Measurements from ENCODE around the gene RPAP2. TPM values are rescaled to one million over a fixed set of nuclear protein-coding genes. Genes with fewer than 3 reads are reported as not detected.

RPAP2 gene
- total RNA-seq, 2 experiments from 2014 or later = 23.4 to 26.5 TPM

- ATAC-seq (ENCODE audit: poor library complexity) = no peak
- Histone ChIP-seq H3K27me3 (ENCODE audit: control insufficient read depth in 1 of 2, insufficient read depth in 2 of 2, low read length in 2 of 2) (no peaks in the 10 kb centered on the region), H3K4me1 (ENCODE audit: insufficient read depth, low read length) (no peaks in the 10 kb centered on the region), H3K27ac (ENCODE audit: low read depth in 1 of 2, low read length in 2 of 2) (no peak overlapping the region), H3K9me3 (ENCODE audit: control insufficient read depth in 1 of 2, insufficient read depth in 1 of 2, low read length in 2 of 2) (peaks cover 1 to 4% of the 10 kb centered on the region in 2 experiments), H3K4me3 (ENCODE audit: low read length) (no peak overlapping the region), H3K36me3 (ENCODE audit: insufficient read depth, low read length) (peaks cover 19% of the 10 kb centered on the region)
- no peak for TF ChIP-seq CTCF (IDR thresholded peaks at IDR 0.05)
- Mint-ChIP-seq H3K9me3 (no peaks in the 10 kb centered on the region), H3K4me1 (ENCODE audit: low read depth) (peaks cover 17% of the 10 kb centered on the region), H3K27me3 (no peaks in the 10 kb centered on the region), H3K27ac (no peak overlapping the region), H3K4me3 (no peak overlapping the region), H3K36me3 (ENCODE audit: low read depth) (peaks cover 62% of the 10 kb centered on the region)
- ChIA-PET CTCF (no interaction called here), POLR2A (no interaction called here)
- DNase-seq = no peak
- intact Hi-C loops (cut with DNase I, micrococcal nuclease) = no loop called here
Measured at GRCh38 chr1:92333668-92334067, 34.8 kb downstream of the RPAP2 start.

GRCh38 chr1:92340154-92340553 is 41.3 kb downstream of the RPAP2 start:
- intact Hi-C loops (cut with DNase I, micrococcal nuclease) = no loop called here
- H3K9me3 ChIP-seq (ENCODE audit: control insufficient read depth in 1 of 2, insufficient read depth in 1 of 2, low read length in 2 of 2) = no peaks in the 10 kb centered on the region
- no peaks in the 10 kb centered on the region for H3K27me3 ChIP-seq (ENCODE audit: control insufficient read depth in 1 of 2, insufficient read depth in 2 of 2, low read length in 2 of 2)
- Mint-ChIP-seq H3K4me1 (ENCODE audit: low read depth) (no peaks in the 10 kb centered on the region), H3K4me3 (no peak overlapping the region), H3K27me3 (no peaks in the 10 kb centered on the region), H3K9me3 (no peaks in the 10 kb centered on the region), H3K36me3 (ENCODE audit: low read depth) (peaks cover 58% of the 10 kb centered on the region), H3K27ac (no peak overlapping the region)
- no peak overlapping the region for H3K4me3 ChIP-seq (ENCODE audit: low read length)
- CTCF ChIA-PET = no interaction called here
- H3K27ac ChIP-seq (ENCODE audit: low read depth in 1 of 2, low read length in 2 of 2) = no peak overlapping the region
- POLR2A ChIA-PET = no interaction called here
- DNase-seq (no peak), ATAC-seq (ENCODE audit: poor library complexity) (no peak)
- TF ChIP-seq CTCF (IDR thresholded peaks at IDR 0.05) = no peak
- H3K36me3 ChIP-seq (ENCODE audit: insufficient read depth, low read length) = peaks cover 16% of the 10 kb centered on the region
- H3K4me1 ChIP-seq (ENCODE audit: insufficient read depth, low read length) = no peaks in the 10 kb centered on the region

- Mint-ChIP-seq H3K9me3 (no peaks in the 10 kb centered on the region), H3K36me3 (ENCODE audit: low read depth) (peaks cover 64% of the 10 kb centered on the region), H3K4me1 (ENCODE audit: low read depth) (peaks cover 6% of the 10 kb centered on the region), H3K27ac (no peak overlapping the region), H3K27me3 (no peaks in the 10 kb centered on the region), H3K4me3 (no peak overlapping the region)
- peaks cover 17% of the 10 kb centered on the region for H3K36me3 ChIP-seq (ENCODE audit: insufficient read depth, low read length)
- no peaks in the 10 kb centered on the region for H3K27me3 ChIP-seq (ENCODE audit: control insufficient read depth in 1 of 2, insufficient read depth in 2 of 2, low read length in 2 of 2)
- H3K9me3 ChIP-seq (ENCODE audit: control insufficient read depth in 1 of 2, insufficient read depth in 1 of 2, low read length in 2 of 2) = no peaks in the 10 kb centered on the region
- H3K4me3 ChIP-seq (ENCODE audit: low read length) = no peak overlapping the region
- no peak for DNase-seq
- ChIA-PET POLR2A (no interaction called here), CTCF (interaction anchor here (0.5 kb wide), 1 partner anchor 50 kb away, joined by 3 read pairs; no protein-coding TSS in a partner anchor)
- no peak overlapping the region for H3K27ac ChIP-seq (ENCODE audit: low read depth in 1 of 2, low read length in 2 of 2)
- H3K4me1 ChIP-seq (ENCODE audit: insufficient read depth, low read length) = no peaks in the 10 kb centered on the region
- TF ChIP-seq CTCF (IDR thresholded peaks at IDR 0.05) = no peak
- ATAC-seq (ENCODE audit: poor library complexity) = no peak
- intact Hi-C loops (cut with DNase I, micrococcal nuclease) = no loop called here
Measured at GRCh38 chr1:92342401-92342800, 43.5 kb downstream of the RPAP2 start.
